Activated CD8-positive, alpha-beta T cell treated with anti-CD3 and anti-CD28 coated beads for 36 hours (primary cell): ENCODE data around the gene RPS6KA3. TPM values are rescaled to one million over a fixed set of nuclear protein-coding genes. Genes with fewer than 3 reads are reported as not detected.
"Not testable (repeated sequence)": the region's sequence is repeated elsewhere in the genome, so short reads cannot be mapped to it uniquely, and the experiment has no call there.

Experiments used
- ATAC-seq: fragments of 200-7000 bp; cut with Tn5 transposase; one replicate; pipeline ENCODE4 v1.10.0; 2021; ENCODE audit warnings: mild to moderate bottlenecking, moderate library complexity
- CTCF ChIA-PET: fragments of 350-600 bp; sonication (Branson Sonifier 250); formaldehyde crosslinking; loops from one replicate; lab custom pipeline; 2021; ENCODE audit warnings: antibody characterized with exemption; lab: Charles Lee
- POLR2A ChIA-PET: fragments of 350-600 bp; sonication (Branson Sonifier 250); formaldehyde crosslinking; loops from one replicate; lab custom pipeline; 2021; ENCODE audit warnings: antibody characterized with exemption; lab: Charles Lee
- DNase-seq: peaks from one replicate; pipeline ENCODE4 v3.0.0-alpha.2; 2020
- H3K27ac Mint-ChIP-seq: one replicate; pipeline ENCODE4 v1.8.0; 2021; ENCODE audit warnings: mild to moderate bottlenecking, mixed read lengths
- H3K27me3 Mint-ChIP-seq: one replicate; pipeline ENCODE4 v1.8.0; 2021; ENCODE audit warnings: mixed read lengths
- H3K36me3 Mint-ChIP-seq: one replicate; pipeline ENCODE4 v1.8.0; 2021; ENCODE audit warnings: low read depth, mixed read lengths
- H3K4me1 Mint-ChIP-seq: one replicate; pipeline ENCODE4 v1.8.0; 2021; ENCODE audit warnings: low read depth, mixed read lengths
- H3K4me3 Mint-ChIP-seq: one replicate; pipeline ENCODE4 v1.8.0; 2021; ENCODE audit warnings: mild to moderate bottlenecking, moderate library complexity, mixed read lengths
- H3K9me3 Mint-ChIP-seq: one replicate; pipeline ENCODE4 v1.8.0; 2021; ENCODE audit warnings: mixed read lengths
- CTCF ChIP-seq: fragments of 200-600 bp; IDR thresholded peaks from one replicate; pipeline ENCODE4 v1.8.0; 2022; ENCODE audit warnings: antibody characterized with exemption, mild to moderate bottlenecking
- intact Hi-C: fragments of 100-400 bp; cut with micrococcal nuclease; formaldehyde crosslinking; loops from one replicate; pipeline ENCODE4 v1.10.0; 2022
- total RNA-seq, 2 experiments: library from RNA; stranded (reverse); gene quantifications; one replicate each; pipeline ENCODE4 v1.2.3, GENCODE V29; 2021

Gene RPS6KA3
- total RNA-seq, 2 experiments from 2014 or later, result 52.6 to 56.9 TPM

GRCh38 chrX:20171887-20172286 lies 94.8 kb downstream of the RPS6KA3 start:
- intact Hi-C loops, result no loop called here
- no peak overlapping the region for H3K27ac Mint-ChIP-seq
- no peaks in the 10 kb centered on the region for H3K4me1 Mint-ChIP-seq
- H3K27me3 Mint-ChIP-seq, result no peaks in the 10 kb centered on the region
- no peak for TF ChIP-seq CTCF
- ChIA-PET CTCF (no interaction called here), POLR2A (no interaction called here)
- peaks cover 9% of the 10 kb centered on the region for H3K36me3 Mint-ChIP-seq
- ATAC-seq (no peak), DNase-seq (no peak)
- H3K4me3 Mint-ChIP-seq, result no peak overlapping the region
- H3K9me3 Mint-ChIP-seq, result no peaks in the 10 kb centered on the region

GRCh38 chrX:20162516-20162915 lies 104.2 kb downstream of the RPS6KA3 start:
- H3K4me3 Mint-ChIP-seq, CTCF ChIA-PET, H3K27ac Mint-ChIP-seq, H3K27me3 Mint-ChIP-seq, DNase-seq, ATAC-seq, POLR2A ChIA-PET, intact Hi-C loops, H3K9me3 Mint-ChIP-seq, H3K4me1 Mint-ChIP-seq: not testable (repeated sequence)
- H3K36me3 Mint-ChIP-seq, result peaks cover 24% of the 10 kb centered on the region

GRCh38 chrX:20159797-20160385 lies 106.8 kb downstream of the RPS6KA3 start:
- intact Hi-C loops, result no loop called here
- DNase-seq (no peak), ATAC-seq (no peak)
- CTCF ChIA-PET, result interaction anchor here (0.9 kb wide), 1 partner anchor 64 kb away, joined by 3 read pairs; no protein-coding TSS in a partner anchor
- Mint-ChIP-seq H3K27ac (no peak overlapping the region), H3K27me3 (no peaks in the 10 kb centered on the region), H3K4me1 (no peaks in the 10 kb centered on the region), H3K9me3 (no peaks in the 10 kb centered on the region), H3K36me3 (peaks cover 27% of the 10 kb centered on the region), H3K4me3 (no peak overlapping the region)
- POLR2A ChIA-PET, result no interaction called here
- TF ChIP-seq CTCF, result no peak

- DNase-seq (no peak), ATAC-seq (no peak)
- Mint-ChIP-seq H3K4me1 (no peaks in the 10 kb centered on the region), H3K9me3 (no peaks in the 10 kb centered on the region), H3K4me3 (no peak overlapping the region), H3K27ac (no peak overlapping the region), H3K36me3 (peaks cover 31% of the 10 kb centered on the region), H3K27me3 (no peaks in the 10 kb centered on the region)
- ChIA-PET POLR2A (no interaction called here), CTCF (no interaction called here)
- intact Hi-C loops, result no loop called here
- TF ChIP-seq CTCF, result no peak
Measured at GRCh38 chrX:20151689-20152088, 115.0 kb downstream of the RPS6KA3 start.

- no peak for TF ChIP-seq CTCF
- H3K27me3 Mint-ChIP-seq, result no peaks in the 10 kb centered on the region
- peaks cover 25% of the 10 kb centered on the region for H3K36me3 Mint-ChIP-seq
- no peak overlapping the region for H3K4me3 Mint-ChIP-seq
- no peaks in the 10 kb centered on the region for H3K9me3 Mint-ChIP-seq
- ATAC-seq, result no peak
- CTCF ChIA-PET, result no interaction called here
- DNase-seq, result no peak
- POLR2A ChIA-PET, result no interaction called here
- intact Hi-C loops, result loop anchor here (10.0 kb wide), 1 partner anchor 105 kb away; no protein-coding TSS in a partner anchor
- peaks cover 7% of the 10 kb centered on the region for H3K4me1 Mint-ChIP-seq
- H3K27ac Mint-ChIP-seq, result no peak overlapping the region
Measured at GRCh38 chrX:20149326-20149725, 117.4 kb downstream of the RPS6KA3 start.
